Epithelial cell of proximal tubule (primary cell): Measurements from ENCODE around the gene TNK1. TPM values are rescaled to one million over a fixed set of nuclear protein-coding genes. Genes with fewer than 3 reads are reported as not detected.

Source experiments
- DNase-seq: peaks from one replicate; pipeline ENCODE4 v3.0.0-alpha.2; 2011; ENCODE audit warnings: low read depth
- H3K4me3 ChIP-seq: 2 replicates; pipeline ENCODE4 v1.5.1; 2011; ENCODE audit warnings: low read depth, mild to moderate bottlenecking, low read length
- total RNA-seq: library from RNA; depleted of rRNA; stranded (reverse); fragments of >200 nt; gene quantifications from 2 replicates; pipeline ENCODE4 v1.2.3, GENCODE V29; 2015
- TF ChIP-seq, protein P1 (sequence below): conservative IDR thresholded peaks from 2 replicates; pipeline ENCODE4 v1.5.1; 2012; ENCODE audit warnings: low read depth, mild to moderate bottlenecking, low read length

The TNK1 gene
- total RNA-seq, 1 donor from 2014 or later, result 5.4 TPM

DNA sequence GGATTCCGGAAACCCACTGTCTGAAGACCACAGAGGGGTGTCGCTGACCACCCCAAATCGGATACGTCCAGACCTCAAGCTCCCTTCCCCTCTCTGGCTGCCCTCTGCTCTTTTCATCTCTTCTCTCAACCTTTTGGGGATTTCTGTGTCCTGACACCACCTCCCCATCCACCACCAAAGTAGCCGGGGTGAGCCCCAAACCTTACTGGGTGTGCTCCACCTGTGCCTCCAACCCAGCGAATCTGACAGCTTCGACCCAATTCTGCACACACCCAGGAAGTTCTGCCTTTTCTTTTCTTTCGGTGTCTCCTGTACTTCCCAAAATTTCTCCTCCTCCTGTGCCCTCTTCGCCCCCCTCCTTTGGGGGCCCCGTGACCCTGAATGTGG is 28.4 kb upstream of the TNK1 start:
- DNase-seq, result no peak
- H3K4me3 ChIP-seq, result peak overlapping the region; percentile 80
- TF ChIP-seq, protein P1, sequence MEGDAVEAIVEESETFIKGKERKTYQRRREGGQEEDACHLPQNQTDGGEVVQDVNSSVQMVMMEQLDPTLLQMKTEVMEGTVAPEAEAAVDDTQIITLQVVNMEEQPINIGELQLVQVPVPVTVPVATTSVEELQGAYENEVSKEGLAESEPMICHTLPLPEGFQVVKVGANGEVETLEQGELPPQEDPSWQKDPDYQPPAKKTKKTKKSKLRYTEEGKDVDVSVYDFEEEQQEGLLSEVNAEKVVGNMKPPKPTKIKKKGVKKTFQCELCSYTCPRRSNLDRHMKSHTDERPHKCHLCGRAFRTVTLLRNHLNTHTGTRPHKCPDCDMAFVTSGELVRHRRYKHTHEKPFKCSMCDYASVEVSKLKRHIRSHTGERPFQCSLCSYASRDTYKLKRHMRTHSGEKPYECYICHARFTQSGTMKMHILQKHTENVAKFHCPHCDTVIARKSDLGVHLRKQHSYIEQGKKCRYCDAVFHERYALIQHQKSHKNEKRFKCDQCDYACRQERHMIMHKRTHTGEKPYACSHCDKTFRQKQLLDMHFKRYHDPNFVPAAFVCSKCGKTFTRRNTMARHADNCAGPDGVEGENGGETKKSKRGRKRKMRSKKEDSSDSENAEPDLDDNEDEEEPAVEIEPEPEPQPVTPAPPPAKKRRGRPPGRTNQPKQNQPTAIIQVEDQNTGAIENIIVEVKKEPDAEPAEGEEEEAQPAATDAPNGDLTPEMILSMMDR, result peak; percentile 56

DNA sequence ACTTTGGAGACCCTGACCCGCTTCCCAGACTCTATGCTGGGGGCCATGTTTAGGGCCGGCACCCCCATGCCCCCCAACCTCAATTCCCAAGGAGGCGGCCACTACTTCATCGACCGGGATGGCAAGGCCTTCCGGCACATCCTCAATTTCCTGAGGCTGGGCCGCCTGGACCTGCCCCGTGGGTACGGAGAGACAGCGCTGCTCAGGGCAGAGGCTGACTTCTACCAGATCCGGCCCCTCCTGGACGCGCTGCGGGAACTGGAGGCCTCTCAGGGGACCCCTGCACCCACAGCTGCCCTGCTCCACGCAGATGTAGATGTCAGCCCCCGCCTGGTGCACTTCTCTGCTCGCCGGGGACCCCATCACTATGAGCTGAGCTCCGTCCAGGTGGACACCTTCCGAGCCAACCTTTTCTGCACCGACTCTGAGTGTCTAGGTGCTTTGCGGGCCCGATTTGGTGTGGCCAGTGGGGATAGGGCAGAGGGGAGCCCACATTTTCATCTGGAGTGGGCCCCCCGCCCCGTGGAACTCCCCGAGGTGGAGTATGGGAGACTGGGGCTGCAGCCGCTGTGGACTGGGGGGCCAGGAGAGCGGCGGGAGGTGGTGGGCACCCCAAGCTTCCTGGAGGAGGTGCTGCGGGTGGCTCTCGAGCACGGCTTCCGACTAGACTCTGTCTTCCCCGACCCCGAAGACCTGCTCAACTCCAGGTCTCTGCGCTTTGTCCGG is 27.8 kb upstream of the TNK1 start:
- TF ChIP-seq, protein P1, result no peak
- H3K4me3 ChIP-seq, result peak overlapping the region; percentile 80
- no peak for DNase-seq

DNA sequence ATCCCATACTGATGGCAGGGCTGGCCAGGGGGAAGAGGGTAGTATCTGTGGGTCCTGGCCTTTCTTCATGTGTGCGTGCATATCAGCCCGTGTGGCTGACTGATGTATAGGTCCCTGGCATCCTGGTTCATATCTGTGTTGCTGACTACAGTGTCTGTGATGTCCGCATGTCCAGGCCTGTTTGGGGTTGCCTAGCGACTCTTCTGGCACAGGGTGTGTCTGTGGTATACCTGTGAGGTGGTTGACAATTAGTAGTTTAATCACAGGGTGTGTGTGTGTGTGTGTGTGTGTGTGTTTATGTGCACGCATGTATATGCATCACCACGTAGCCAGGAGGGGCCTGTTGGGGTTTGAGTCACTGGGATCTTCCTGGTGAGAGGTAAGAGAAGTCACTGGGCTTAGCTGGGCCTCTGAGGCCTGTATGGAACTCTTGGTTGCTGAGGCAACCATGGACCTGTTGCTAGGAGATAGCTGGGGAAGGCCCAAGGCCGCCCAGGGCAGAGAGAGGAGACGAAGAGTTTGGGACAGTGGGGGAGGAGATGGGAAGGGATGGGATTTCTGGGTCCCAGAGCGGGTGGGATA is 26.5 kb upstream of the TNK1 start:
- TF ChIP-seq, protein P1, result no peak
- H3K4me3 ChIP-seq, result no peak overlapping the region
- DNase-seq, result no peak

DNA sequence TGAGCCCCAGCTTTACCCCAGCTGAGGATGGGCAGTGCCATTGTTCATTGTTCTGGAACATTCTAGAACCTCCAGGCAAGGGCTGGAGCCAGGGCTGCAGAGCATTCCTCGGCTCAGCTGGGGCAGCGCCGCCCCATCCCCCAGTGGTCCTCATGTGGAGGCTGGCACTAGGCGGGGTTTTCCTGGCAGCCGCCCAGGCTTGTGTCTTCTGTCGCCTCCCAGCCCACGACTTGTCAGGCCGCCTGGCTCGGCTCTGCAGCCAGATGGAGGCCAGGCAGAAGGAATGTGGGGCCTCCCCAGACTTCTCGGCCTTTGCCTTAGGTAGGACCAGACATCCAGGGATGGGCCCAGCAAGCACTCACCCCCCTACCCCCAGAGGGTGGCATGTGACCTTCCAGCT is 25.8 kb upstream of the TNK1 start, which contains the start of gene TMEM95:
Gene TMEM95 (plus strand): TSS at position 104 of the 400 bp plus-strand sequence. CDS start 49 bp downstream, at position 153.
- H3K4me3 ChIP-seq, result no peak within 1 kb of the TSS
- no peak for DNase-seq
- TF ChIP-seq, protein P1, result no peak

DNA sequence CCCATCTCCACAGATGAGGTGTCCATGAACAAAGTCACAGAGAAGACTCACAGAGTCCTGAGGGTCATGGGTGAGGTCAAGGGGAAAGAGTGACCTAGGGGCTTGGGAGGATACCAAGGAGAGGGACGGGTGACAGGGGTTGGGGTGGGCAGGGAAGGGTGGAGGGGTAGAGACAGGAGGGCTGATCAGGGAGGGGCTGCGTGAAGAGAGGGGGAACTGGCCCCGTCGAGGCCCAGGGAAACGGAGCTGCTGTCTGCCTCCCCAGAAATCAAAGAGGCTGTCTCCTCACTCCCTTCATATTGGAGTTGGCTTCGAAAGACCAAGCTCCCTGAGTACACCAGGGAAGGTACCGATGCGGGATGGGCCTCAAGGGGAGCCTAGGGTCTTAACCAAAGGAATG is 25.3 kb upstream of the TNK1 start:
- no peak overlapping the region for H3K4me3 ChIP-seq
- TF ChIP-seq, protein P1, result no peak
- no peak for DNase-seq

DNA sequence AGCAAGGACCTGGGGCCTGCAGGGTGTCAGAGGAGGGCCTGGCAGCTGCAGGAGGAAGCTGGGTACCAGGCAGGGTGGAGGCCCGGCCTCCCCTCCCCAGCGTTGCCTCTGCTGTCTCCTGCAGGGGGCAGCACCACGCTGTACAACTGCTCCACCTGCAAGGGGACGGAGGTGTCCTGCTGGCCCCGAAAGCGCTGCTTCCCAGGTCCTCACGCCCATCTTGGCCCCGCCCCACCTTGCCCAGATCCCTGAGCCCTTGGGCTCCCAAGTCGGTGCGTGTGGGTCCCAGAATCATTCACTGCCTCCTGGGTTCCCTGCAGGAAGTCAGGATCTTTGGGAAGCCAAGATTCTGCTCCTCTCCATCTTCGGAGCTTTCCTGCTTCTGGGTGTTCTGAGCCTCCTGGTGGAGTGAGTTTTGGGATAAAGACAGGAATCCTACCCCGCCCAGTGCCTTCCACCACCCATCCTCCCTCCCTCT is 24.8 kb upstream of the TNK1 start:
- TF ChIP-seq, protein P1, result peak; percentile 88
- H3K4me3 ChIP-seq, result no peak overlapping the region
- DNase-seq, result no peak
